Fibroblast of pulmonary artery (primary cell): ENCODE data around the gene EHBP1.

ENCODE experiments used
- DNase-seq: peaks from one replicate; pipeline ENCODE4 v3.0.0-alpha.2; 2010; ENCODE audit warnings: low read depth
- H3K4me3 ChIP-seq: replicated peaks from 2 replicates; pipeline ENCODE4 v1.5.1; 2011; ENCODE audit warnings: low read depth, mild to moderate bottlenecking, control low read depth, low read length, moderate library complexity
- CTCF ChIP-seq: IDR thresholded peaks from 2 replicates; pipeline ENCODE4 v1.5.1; 2011; ENCODE audit warnings: mild to moderate bottlenecking, control low read depth, low read length, inconsistent platforms; ENCODE audit errors: missing control alignments

EHBP1 gene

GRCh38 chr2:62795341-62795740 is 89.8 kb downstream of the EHBP1 start:
- no peak for TF ChIP-seq CTCF

GRCh38 chr2:62797107-62797506 is 91.6 kb downstream of the EHBP1 start:
- no peak for DNase-seq
- TF ChIP-seq CTCF, result no peak
- H3K4me3 ChIP-seq, result no peak overlapping the region

More at GRCh38 chr2:62795341-62795740, 89.8 kb downstream of the EHBP1 start:
- DNase-seq, result no peak
- no peak overlapping the region for H3K4me3 ChIP-seq

- TF ChIP-seq CTCF, result no peak
- H3K4me3 ChIP-seq, result no peak overlapping the region
- DNase-seq, result no peak
These were observed 95.1 kb downstream of the EHBP1 start for GRCh38 chr2:62800618-62801017.

- no peak for DNase-seq
- H3K4me3 ChIP-seq, result no peak overlapping the region
- TF ChIP-seq CTCF, result no peak
These were observed 95.6 kb downstream of the EHBP1 start for GRCh38 chr2:62801110-62801509.

GRCh38 chr2:62801814-62802523 is 96.5 kb downstream of the EHBP1 start:
- no peak overlapping the region for H3K4me3 ChIP-seq
- DNase-seq, result peak; percentile 14
- peak; percentile 24 for TF ChIP-seq CTCF

- no peak for TF ChIP-seq CTCF
- peak; percentile 57 for DNase-seq
- no peak overlapping the region for H3K4me3 ChIP-seq
These were observed 98.4 kb downstream of the EHBP1 start for GRCh38 chr2:62803961-62804360.

- DNase-seq, result peak; percentile 29
- H3K4me3 ChIP-seq, result no peak overlapping the region
- no peak for TF ChIP-seq CTCF
These were observed 100.7 kb downstream of the EHBP1 start for GRCh38 chr2:62806231-62806630.
